GM12865 (cell line): ENCODE data around the gene PTPRF.
A peak's percentile ranks its signal among the peaks of the same experiment; 100 is the strongest.
"Not testable (repeated sequence)": the region's sequence is repeated elsewhere in the genome, so short reads cannot be mapped to it uniquely, and the experiment has no call there.

Experiments
- DNase-seq: peaks from one replicate; pipeline ENCODE4 v3.0.0; 2010; ENCODE audit warnings: low read depth
- H3K4me3 ChIP-seq: 2 replicates; pipeline ENCODE4 v1.5.1; 2011; ENCODE audit warnings: mild to moderate bottlenecking, low read depth, low read length, control low read depth
- CTCF ChIP-seq: IDR thresholded peaks from 2 replicates; pipeline ENCODE4 v1.5.1; 2011; ENCODE audit warnings: low read length, control low read depth, low read depth, inconsistent platforms; ENCODE audit not compliant: insufficient read depth; ENCODE audit errors: missing control alignments

PTPRF gene

DNA sequence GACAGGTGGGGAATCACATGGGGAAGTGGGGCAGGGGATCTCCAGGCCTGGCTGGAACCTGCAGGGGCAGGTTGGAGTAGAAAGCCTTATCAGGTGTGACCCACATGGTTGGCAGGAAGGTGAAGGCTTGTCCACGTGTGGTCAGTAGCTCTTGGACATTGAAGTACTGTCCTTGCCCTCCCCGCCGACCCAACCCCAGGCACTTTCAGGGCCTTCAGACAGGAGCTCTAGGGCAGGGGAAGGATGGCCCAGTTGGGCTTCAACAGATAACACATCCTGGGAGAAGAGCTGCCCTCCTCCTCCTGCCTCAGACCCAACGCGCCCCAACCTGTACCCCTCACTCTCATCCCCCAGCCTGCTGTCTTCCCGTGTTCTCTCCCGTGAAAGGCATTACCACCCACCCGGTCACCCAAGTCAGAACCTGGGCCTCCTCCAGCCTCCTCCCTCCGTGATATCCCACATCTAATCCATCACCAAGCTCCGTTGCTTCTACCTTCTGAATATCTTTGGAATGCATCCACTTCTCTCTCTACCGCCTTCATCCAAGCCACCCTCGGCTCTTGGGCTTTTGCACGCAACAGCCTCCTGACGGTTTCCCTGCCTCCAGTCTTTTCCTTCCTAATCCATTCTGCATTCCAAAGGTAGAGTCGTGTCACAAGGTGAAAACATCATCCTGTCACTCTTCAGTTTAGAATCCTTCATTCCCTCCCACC, 15.9 kb downstream of the PTPRF start:
- H3K4me3 ChIP-seq, result no peak overlapping the region
- no peak for TF ChIP-seq CTCF
- no peak for DNase-seq

GRCh38 chr1:43547538-43548072, 16.9 kb downstream of the PTPRF start:
- TF ChIP-seq CTCF, result no peak
- H3K4me3 ChIP-seq, result no peak overlapping the region
- no peak for DNase-seq

DNA sequence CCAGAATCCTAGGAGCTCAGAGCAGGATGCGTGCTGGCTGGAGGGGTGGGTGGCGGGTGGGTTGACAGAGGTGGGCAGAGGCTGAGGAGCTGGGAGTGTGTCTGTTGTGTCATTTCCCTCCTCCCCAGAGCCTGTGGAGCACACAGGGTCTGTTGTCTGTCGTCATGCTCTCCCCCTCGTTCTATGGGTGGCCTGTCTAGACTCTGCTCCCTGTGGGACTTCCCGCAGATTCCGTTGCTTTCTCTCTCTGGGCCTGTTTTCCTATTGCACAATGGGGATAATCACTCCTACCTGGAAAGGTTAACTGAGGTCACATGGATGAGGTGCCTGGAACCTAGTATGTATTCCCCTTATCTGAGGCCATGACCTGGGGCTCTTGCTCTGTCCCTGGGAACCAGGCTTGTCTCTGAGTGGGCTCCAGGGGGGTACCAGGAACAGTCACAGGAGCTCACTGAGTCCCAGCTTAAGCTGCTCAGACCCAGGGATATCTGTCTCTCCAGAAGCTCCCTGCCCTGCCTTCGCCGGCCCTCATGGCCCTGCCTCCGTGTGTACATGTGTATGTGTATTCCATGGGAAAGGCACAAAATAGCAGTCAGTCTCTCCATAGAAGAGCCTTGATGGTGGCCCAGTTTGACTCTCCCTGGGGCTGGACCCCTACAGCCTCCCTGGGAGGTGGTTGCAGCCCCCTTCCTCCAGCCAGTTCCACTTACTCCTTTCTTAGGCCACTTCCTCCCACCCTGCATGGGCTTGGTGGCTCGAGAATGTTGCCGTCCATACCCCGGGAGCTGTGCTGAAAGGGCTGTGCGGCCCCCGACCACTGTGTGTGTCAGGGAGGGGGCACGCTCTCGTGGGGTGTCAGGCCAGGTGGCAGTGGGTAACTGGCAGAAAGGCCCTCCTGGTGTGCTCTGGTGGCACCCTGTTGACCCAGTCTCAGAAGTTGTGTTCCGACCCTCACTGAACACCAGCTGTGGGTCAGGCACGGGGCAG, 17.9 kb downstream of the PTPRF start:
- DNase-seq, result no peak
- no peak for TF ChIP-seq CTCF

GRCh38 chr1:43549394-43549793, 18.7 kb downstream of the PTPRF start:
- not testable (repeated sequence) for H3K4me3 ChIP-seq, DNase-seq

More for the DNA sequence above, 17.9 kb downstream of the PTPRF start:
- no peak overlapping the region for H3K4me3 ChIP-seq

GRCh38 chr1:43549921-43550597, 19.4 kb downstream of the PTPRF start:
- DNase-seq, result peak; percentile 17
- no peak for TF ChIP-seq CTCF
- no peak overlapping the region for H3K4me3 ChIP-seq

GRCh38 chr1:43550598-43551246, 20.0 kb downstream of the PTPRF start:
- TF ChIP-seq CTCF, result no peak
- no peak overlapping the region for H3K4me3 ChIP-seq
- DNase-seq, result no peak
